UCSD-AML1 (cell line): ENCODE results near the gene CPEB1.
"Not testable (repeated sequence)": the region's sequence is repeated elsewhere in the genome, so short reads cannot be mapped to it uniquely, and the experiment has no call there.

Source experiments
- DNase-seq: peaks from one replicate; lab custom pipeline; 2025; ENCODE audit not compliant: unreplicated experiment; lab: John Stamatoyannopoulos, UW

The CPEB1 gene

DNA sequence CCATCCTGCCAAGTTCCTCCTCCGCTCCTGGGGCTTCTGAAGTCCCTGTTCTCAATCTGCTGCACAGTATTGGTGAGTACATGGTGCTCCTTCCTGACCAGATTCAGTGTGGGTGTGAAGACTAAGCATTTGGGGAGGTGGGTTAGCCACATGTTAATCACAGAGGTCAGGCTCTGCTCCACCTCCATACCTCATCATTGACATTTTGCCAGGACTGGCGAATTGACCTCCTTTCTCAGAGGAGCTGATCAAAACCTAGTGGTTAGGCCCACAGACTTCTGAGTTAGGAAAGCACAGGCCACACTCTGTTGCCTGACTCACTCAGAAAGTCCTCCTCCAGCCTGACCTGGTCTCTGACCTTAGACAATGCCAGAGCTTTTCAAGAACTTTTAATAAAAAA lies 98.5 kb downstream of the CPEB1 start:
- no peak for DNase-seq

DNA sequence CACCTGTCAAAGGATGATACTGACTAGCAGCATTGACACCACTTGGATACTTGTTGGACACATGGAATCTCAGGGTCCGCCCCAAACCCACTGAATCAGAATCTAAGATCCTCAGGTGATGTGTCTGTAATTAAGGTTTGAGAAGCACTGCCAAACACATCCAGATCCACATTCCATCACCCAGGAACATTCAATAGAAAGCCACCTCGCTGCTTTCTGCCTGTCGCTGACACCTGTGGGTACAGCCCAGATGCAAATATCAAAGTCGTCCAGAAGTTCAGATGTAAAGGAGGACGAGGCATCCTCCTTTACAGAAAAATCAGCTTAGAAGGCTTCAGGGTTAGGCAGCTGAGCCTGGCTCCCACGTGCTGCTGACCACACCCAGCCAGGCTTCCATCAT lies 101.7 kb downstream of the CPEB1 start:
- DNase-seq, result no peak

DNA sequence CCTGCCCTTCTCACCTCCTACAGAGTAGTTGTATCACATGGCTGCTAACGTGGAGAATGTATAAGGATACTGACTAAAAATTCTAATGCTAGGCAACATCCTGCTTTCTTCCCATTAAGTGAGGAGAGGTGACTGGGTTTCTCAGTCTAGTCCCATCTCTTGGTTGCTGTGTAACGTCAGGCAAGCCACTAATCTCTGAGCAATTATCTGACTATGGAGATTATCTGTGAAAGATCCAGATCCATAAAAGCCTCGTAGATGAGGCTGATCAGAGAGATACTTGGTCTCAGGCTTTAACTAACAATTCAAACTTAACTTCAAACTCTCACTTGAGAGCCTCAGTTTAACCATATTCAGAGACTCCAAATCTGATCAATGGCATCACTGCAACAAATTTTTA lies 102.2 kb downstream of the CPEB1 start:
- DNase-seq, result no peak

GRCh38 chr15:82544431-82544830 lies 102.7 kb downstream of the CPEB1 start:
- DNase-seq, result no peak

- DNase-seq, result no peak
Observed at GRCh38 chr15:82543160-82543559, 104.0 kb downstream of the CPEB1 start.

DNA sequence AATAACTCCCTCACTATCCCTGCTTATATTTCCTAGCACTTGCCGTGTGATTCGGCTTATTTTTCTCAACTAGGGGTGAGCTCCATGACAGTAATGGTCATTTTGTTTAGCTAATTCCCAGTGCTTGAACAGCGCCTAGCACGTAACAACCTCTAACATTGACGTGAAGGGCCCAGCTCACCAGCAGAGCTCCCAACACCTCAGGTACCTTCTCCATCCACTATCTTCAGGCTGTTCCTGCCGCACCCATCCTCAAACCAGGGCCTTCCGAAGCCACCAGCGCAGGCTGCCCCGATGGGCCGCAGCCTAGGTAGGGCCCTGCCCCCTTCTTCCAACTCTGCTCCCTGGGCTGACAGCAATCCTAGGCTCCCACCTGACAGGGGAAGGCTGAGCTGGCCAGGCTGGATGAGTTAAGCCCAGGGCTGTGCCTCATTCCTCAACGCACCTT lies 106.2 kb downstream of the CPEB1 start:
- no peak for DNase-seq

DNA sequence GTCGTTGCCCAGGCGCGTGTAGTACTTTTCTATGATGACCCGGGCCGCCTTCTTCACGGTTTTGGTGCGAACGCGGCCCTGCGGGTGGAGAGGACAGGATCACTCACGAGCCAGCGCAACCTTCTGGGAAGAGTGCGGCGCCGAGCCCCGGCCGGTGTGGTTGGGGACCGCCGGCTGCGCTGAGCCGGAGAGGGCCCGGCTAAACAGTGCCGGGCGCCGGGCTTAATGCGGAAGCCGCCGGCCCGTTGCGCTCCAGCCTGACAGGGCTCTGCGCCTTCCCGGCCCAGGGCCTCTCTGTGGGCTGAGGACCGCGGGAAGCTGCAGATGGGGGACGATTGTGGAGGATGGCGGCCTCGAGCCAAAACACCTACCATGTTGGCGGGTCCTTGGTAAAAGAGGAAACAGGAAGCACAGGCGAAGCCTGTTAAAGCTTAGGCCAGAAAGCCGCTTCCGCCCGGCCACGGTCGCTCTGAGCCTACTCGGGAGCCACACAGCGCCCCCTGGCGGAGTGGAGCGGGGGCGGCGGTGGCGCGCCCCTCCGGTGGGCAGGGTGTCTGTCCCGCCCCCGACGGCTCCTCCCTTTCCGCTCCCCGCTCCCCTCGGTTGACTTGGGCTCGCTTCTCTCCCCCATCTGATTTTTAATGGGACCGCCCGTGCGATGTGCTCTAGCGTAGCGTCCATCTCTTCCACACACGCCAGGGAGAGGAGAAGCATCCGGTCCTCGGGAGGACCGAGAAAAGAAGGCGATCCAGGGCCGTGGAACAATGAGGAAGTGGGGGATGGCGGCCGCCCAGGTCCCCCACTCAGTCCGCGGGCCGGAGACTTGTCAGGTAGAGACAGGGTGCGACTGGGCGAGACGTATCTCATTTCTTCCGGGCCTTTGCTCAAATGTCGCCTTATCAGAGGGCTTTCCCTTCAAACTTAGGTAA lies 106.8 kb downstream of the CPEB1 start, which contains the start of gene RPS17:
TSS of gene RPS17 (minus strand) at position 403 of the 929 bp plus-strand sequence. CDS start at position 374, 29 bp downstream.
- DNase-seq, result no peak

GRCh38 chr15:82539691-82540054 lies 107.5 kb downstream of the CPEB1 start:
- no peak for DNase-seq

GRCh38 chr15:82538961-82539690 lies 108.0 kb downstream of the CPEB1 start:
- no peak for DNase-seq

GRCh38 chr15:82537351-82537908 lies 109.7 kb downstream of the CPEB1 start:
- DNase-seq, result no peak

- DNase-seq, result no peak
Observed at GRCh38 chr15:82536409-82537350, 110.5 kb downstream of the CPEB1 start.

DNA sequence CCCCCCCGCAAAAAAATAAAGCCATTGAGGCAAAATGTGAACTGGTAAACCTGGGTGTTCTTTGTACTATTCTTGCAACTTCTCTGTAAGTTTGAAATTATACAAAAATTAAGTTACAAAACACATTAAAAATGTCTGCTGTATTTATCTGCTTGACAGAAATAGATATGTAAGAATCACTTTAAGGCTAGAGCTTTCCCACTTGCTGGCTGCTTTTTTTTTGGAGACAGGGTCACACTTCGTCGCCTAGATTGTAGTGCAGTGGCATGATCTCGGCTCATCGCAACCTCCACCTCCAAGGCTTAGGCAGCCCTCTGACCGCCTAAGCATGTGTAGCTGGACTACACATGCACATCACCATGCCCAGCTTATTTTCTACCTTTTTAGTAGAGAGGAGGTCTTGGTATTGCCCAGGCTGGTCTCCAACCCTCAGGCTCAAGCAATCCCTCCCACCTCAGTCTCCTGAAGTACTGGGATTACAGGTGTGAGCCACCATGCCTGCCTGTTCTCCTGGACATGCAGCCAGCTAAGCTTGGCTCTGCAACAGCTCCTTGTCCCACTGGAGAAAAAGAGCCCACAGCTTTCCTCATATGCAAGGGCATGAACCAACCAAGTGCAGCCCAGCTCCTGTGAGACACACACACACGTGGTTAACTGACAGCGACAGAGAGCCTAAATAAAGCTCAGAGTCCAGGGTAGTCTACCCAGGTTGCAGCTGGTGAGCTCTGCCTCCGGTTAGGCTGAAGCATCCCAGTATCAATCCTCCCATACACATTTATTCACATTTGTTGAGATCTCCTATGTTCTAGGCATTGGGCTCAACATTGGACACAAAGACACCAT lies 111.4 kb downstream of the CPEB1 start:
- DNase-seq, result no peak

GRCh38 chr15:82535151-82535550 lies 112.0 kb downstream of the CPEB1 start:
- not testable (repeated sequence) for DNase-seq

DNA sequence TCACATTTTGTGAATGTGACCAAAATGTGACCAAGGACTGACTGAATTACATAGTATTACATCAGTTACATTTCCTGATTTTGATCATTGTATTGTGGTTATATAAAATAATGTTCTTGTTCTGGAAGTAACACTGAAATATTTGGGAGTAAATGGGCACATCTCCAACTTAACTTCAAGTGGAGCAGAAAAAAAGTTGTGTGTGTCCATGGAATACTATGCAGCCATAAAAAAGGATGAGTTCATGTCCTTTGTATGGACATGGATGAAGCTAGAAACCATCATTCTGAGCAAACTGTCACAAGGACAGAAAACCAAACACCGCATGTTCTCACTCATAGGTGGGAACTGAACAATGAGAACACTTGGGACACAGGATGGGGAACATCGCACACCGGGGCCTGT lies 112.7 kb downstream of the CPEB1 start:
- DNase-seq, result not testable (repeated sequence)

DNA sequence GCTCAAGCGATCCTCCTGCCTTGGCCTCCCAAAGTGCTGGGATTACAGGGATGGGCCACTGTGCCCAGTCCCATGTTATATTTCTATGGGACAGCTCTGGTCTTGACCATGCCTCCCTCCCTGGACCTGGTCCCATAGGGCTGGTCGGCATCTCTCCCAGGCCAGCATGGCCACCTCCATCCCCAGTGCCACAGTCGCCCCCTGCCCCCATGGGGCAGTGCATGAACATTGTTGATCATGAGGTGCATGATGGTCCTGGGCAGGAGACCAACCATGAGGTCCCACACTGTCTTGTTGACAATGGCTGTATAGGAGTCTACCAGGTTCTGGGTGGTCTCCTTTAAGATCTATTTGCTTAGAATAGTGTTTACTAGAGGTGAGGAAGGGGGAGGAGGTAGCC lies 113.4 kb downstream of the CPEB1 start:
- DNase-seq, result no peak

DNA sequence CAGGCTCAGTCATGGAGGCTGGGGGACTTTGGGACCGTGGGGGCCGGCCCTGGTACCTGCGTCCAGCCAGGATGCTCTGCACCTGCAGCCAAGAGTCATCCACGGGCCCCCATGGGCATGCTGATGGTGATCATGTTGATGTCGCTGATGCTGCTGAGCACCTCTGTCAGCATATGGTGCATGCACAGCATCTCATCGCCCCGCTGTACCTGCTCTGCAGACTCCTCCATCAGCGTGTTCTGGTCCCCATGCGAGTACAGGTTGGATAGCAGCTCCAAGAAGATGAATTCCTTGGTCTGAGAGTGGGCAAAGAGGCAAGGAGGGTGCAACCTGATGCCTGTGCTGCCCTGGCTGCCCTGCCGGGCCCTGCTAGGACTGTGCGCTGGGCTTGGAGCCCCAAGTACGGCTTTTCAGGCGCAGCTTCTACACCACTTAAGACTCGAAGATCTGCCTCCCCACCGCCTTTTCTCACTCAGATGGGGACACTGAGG lies 114.1 kb downstream of the CPEB1 start:
- DNase-seq, result no peak

DNA sequence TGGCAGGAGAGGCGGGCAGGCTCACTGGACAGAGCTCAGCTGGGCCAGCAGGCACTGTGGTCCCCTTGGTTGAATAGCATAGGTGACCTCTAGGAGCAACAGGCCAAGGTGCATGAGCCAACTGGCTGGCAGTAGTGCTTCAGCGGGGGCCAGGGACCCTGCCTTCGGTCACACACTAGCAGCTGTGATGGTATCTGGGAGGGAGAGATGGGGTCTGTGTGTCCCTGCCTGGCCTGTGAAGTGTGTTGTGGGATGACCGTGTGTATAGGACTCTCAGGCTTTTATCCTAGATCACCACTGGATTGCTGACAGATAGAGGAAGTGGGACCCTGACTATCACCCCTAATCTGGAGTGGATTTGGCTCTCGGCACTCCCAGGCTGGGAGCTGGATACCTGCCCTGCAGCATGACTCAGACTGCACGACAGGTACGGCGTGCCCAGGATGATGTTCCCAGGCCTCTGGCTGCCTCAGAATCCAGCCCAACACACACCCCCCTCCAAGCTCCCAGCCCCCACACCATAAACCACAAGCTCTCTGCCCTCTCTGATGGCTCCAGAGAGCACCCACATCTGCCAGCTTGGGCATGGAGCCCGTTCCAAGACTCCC lies 114.7 kb downstream of the CPEB1 start:
- no peak for DNase-seq

DNA sequence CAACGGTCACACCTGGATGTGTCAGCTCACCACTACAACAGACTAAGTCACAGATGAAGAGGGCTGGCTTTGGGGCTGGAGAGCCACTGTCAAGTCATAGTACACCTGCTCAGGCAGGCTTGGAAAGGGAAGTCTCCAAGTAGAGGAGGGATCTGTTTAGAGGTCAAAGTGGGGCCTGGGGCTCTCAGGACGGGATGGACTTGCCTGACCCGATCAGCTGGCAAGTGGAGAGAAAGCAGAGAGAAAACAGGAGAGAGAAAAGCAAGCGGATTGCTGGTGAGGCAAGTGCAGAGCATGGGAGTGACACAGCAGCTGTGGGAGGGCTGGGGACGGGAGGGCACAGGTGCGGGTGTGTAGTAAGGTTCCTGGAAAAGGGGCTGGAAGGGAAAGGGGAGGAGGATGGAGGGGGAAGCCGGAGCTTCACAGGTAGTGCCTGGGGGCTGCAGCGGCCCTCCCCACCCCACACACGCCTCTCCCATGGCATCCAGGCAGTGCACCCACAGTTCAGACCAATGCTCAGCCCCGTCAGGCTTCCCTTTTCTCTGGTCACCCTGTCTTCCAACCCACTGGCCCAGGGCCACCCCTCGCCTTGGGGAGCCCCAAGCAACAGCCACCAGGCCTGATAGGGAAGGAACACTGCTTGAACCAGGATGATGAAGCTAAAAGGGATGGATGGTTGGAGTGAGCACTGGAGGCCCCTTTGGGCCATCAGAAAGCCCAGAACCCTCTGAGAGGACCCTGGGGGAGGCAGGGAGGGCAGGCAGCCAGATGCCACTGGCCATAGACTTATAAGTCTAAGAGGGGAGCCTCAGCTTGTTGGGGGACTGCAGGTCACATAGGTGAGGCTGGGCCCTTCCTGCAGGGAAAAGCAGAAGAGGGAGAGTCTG lies 115.4 kb downstream of the CPEB1 start:
- DNase-seq, result no peak
